Astrocyte (in vitro differentiated cells and primary cell): ENCODE data around the gene TK1. TPM values are rescaled to one million over a fixed set of nuclear protein-coding genes. Genes with fewer than 3 reads are reported as not detected.

Experiments
- DNase-seq: peaks from one replicate; pipeline ENCODE4 v3.0.0-alpha.2; 2010; ENCODE audit warnings: low read depth
- FAIRE-seq: peaks from 2 replicates; lab custom pipeline; 2011; peaks lifted over from hg19 to GRCh38; lab: Jason Lieb, UNC
- H2AFZ ChIP-seq: 2 replicates; pipeline ENCODE4 v1.6.0; 2012; ENCODE audit warnings: low read depth, low read length, inconsistent platforms
- H3K27ac ChIP-seq: 2 replicates; pipeline ENCODE4 v1.5.1; 2011; ENCODE audit warnings: low read depth, low read length, inconsistent platforms
- H3K27me3 ChIP-seq: 2 replicates; pipeline ENCODE4 v1.6.0; 2011; ENCODE audit warnings: low read length, inconsistent platforms; ENCODE audit not compliant: insufficient read depth
- H3K36me3 ChIP-seq: 2 replicates; pipeline ENCODE4 v1.5.1; 2011; ENCODE audit warnings: low read length, inconsistent platforms; ENCODE audit not compliant: insufficient read depth
- H3K4me1 ChIP-seq: 2 replicates; pipeline ENCODE4 v1.5.1; 2011; ENCODE audit warnings: low read length, inconsistent platforms; ENCODE audit not compliant: insufficient read depth
- H3K4me2 ChIP-seq: 2 replicates; pipeline ENCODE4 v1.6.0; 2012; ENCODE audit warnings: low read length, inconsistent platforms
- H3K4me3 ChIP-seq: 2 replicates; pipeline ENCODE4 v1.5.1; 2011; ENCODE audit warnings: low read depth, mild to moderate bottlenecking, low read length, inconsistent platforms; ENCODE audit not compliant: insufficient read depth
- H3K79me2 ChIP-seq: 2 replicates; pipeline ENCODE4 v1.6.0; 2012; ENCODE audit warnings: mild to moderate bottlenecking, low read length, inconsistent platforms; ENCODE audit not compliant: insufficient read depth
- H3K9ac ChIP-seq: 2 replicates; pipeline ENCODE4 v1.6.0; 2012; ENCODE audit warnings: mild to moderate bottlenecking, low read length, inconsistent platforms
- H3K9me3 ChIP-seq: 2 replicates; pipeline ENCODE4 v1.5.1; 2012; ENCODE audit warnings: low read depth, mild to moderate bottlenecking, low read length, inconsistent platforms; ENCODE audit not compliant: insufficient read depth
- H4K20me1 ChIP-seq: 2 replicates; pipeline ENCODE4 v1.6.0; 2012; ENCODE audit warnings: low read length, inconsistent platforms; ENCODE audit not compliant: insufficient read depth
- H3K27ac Mint-ChIP-seq: one replicate; pipeline ENCODE4 v1.8.0; 2021; ENCODE audit warnings: mild to moderate bottlenecking, mixed read lengths; ENCODE audit not compliant: unreplicated experiment
- H3K27me3 Mint-ChIP-seq: one replicate; pipeline ENCODE4 v1.8.0; 2021; ENCODE audit warnings: low read depth, mixed read lengths; ENCODE audit not compliant: unreplicated experiment
- H3K36me3 Mint-ChIP-seq: one replicate; pipeline ENCODE4 v1.8.0; 2021; ENCODE audit warnings: low read depth, mixed read lengths; ENCODE audit not compliant: unreplicated experiment
- H3K4me1 Mint-ChIP-seq: one replicate; pipeline ENCODE4 v1.8.0; 2021; ENCODE audit warnings: low read depth, mixed read lengths; ENCODE audit not compliant: unreplicated experiment
- H3K4me3 Mint-ChIP-seq: one replicate; pipeline ENCODE4 v1.8.0; 2021; ENCODE audit warnings: mild to moderate bottlenecking, moderate library complexity, mixed read lengths; ENCODE audit not compliant: unreplicated experiment
- H3K9me3 Mint-ChIP-seq: one replicate; pipeline ENCODE4 v1.8.0; 2021; ENCODE audit warnings: mild to moderate bottlenecking, mixed read lengths; ENCODE audit not compliant: unreplicated experiment
- CTCF ChIP-seq: IDR thresholded peaks from 2 replicates; pipeline ENCODE4 v1.5.1; 2011; ENCODE audit warnings: low read depth, mild to moderate bottlenecking, inconsistent platforms, low read length, moderate library complexity; ENCODE audit not compliant: insufficient read depth
- EZH2 ChIP-seq: IDR thresholded peaks from 2 replicates; pipeline ENCODE4 v1.6.1; 2012; ENCODE audit warnings: mild to moderate bottlenecking, low read length, inconsistent platforms; ENCODE audit not compliant: insufficient read depth
- total RNA-seq: library from RNA; stranded (reverse); gene quantifications from 2 replicates; pipeline ENCODE4 v1.2.1, GENCODE V29; 2021

TK1 gene
- total RNA-seq, 1 donor from 2014 or later: 7.5 TPM

GRCh38 chr17:78128551-78129350 is 58.1 kb downstream of the TK1 start, which contains the start of gene TMC6:
Gene TMC6 (minus strand): TSS chr17:78128755. CDS start chr17:78126832, 1,923 bp downstream.
- H3K79me2 ChIP-seq: no peaks in the 10 kb centered on the region
- no peaks in the 10 kb centered on the region for H3K36me3 ChIP-seq
- H2AFZ ChIP-seq: peak within 1 kb of the TSS; percentile 56
- Mint-ChIP-seq H3K27me3 (peaks cover 9% of the 10 kb centered on the region), H3K4me1 (peaks cover 2% of the 10 kb centered on the region), H3K27ac (peak within 1 kb of the TSS; percentile 75), H3K36me3 (peaks cover under 1% of the 10 kb centered on the region), H3K4me3 (peak within 1 kb of the TSS; percentile 88), H3K9me3 (no peaks in the 10 kb centered on the region)
- FAIRE-seq (no peak), DNase-seq (no peak)
- H3K27ac ChIP-seq: no peak within 1 kb of the TSS
- peak within 1 kb of the TSS; percentile 31 for H3K9ac ChIP-seq
- TF ChIP-seq CTCF: no peak
- TF ChIP-seq EZH2: peak; percentile 3
- H3K4me1 ChIP-seq: peaks cover 11% of the 10 kb centered on the region
- H3K27me3 ChIP-seq: peaks cover 12% of the 10 kb centered on the region
- peak within 1 kb of the TSS; percentile 54 for H3K4me3 ChIP-seq
- no peaks in the 10 kb centered on the region for H4K20me1 ChIP-seq
- H3K9me3 ChIP-seq: no peaks in the 10 kb centered on the region
- peak within 1 kb of the TSS; percentile 84 for H3K4me2 ChIP-seq

- no peaks in the 10 kb centered on the region for H3K36me3 ChIP-seq
- DNase-seq: no peak
- H3K27ac Mint-ChIP-seq: peak overlapping the region; percentile 75
Measured at GRCh38 chr17:78127888-78128550, 58.8 kb downstream of the TK1 start.

More at GRCh38 chr17:78127888-78128550, 58.8 kb downstream of the TK1 start:
- H3K9me3 Mint-ChIP-seq: no peaks in the 10 kb centered on the region
- Histone ChIP-seq H3K4me3 (peak overlapping the region; percentile 54), H3K27me3 (peaks cover 12% of the 10 kb centered on the region), H3K9ac (peak overlapping the region; percentile 31), H3K9me3 (no peaks in the 10 kb centered on the region), H3K79me2 (no peaks in the 10 kb centered on the region), H3K4me1 (peaks cover 11% of the 10 kb centered on the region), H2AFZ (peak overlapping the region; percentile 56), H3K27ac (no peak overlapping the region), H3K4me2 (peak overlapping the region; percentile 84), H4K20me1 (no peaks in the 10 kb centered on the region)
- peak; percentile 71 for TF ChIP-seq EZH2
- TF ChIP-seq CTCF: no peak
- peaks cover 2% of the 10 kb centered on the region for H3K4me1 Mint-ChIP-seq
- FAIRE-seq: no peak
- H3K36me3 Mint-ChIP-seq: peaks cover 4% of the 10 kb centered on the region
- peak overlapping the region; percentile 86 for H3K4me3 Mint-ChIP-seq
- H3K27me3 Mint-ChIP-seq: peaks cover 5% of the 10 kb centered on the region
